ENCODE measurements around the gene LTC4S.
"Not testable (repeated sequence)": the region's sequence is repeated elsewhere in the genome, so short reads cannot be mapped to it uniquely, and the experiment has no call there.

Gene LTC4S

GRCh38 chr5:179827680-179828079 lies 33.9 kb downstream of the LTC4S start:
- no peak for DNase-seq

DNA sequence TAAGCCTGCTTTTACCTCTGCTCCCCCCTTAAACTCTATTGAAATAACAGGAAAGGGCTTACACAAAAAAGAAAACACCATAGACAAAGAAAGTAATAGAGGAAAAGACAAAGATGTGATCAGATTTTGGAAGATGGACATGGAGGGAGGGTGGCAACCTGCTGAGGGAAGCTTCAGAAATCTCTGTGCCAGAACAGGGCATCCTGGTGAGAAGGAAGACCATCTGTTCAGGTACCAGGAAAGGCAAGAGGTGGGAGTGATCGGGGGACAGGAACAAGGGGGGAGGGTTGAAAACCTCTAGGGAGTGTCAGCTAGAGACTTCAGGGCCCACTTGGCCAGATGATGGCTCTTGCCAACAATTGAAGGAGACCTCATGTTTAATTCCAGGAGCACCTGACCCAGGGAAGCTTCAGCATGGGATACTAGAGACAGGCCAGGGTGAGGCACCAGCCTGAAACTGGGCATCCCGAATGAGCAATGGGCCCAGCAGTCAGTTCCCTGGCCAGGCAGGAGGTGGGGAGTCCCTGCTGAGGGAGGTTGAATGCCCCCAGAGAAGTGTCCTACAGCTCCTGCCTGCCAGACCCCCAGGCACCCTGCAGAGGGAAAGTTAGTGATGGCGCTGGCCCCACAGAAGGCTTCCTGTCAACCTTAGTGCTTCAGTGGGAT lies 35.1 kb downstream of the LTC4S start:
- no peak for DNase-seq

GRCh38 chr5:179829732-179830435 lies 36.1 kb downstream of the LTC4S start:
- no peak for DNase-seq

- DNase-seq: no peak
Observed at GRCh38 chr5:179830818-179831468, 37.2 kb downstream of the LTC4S start.

DNA sequence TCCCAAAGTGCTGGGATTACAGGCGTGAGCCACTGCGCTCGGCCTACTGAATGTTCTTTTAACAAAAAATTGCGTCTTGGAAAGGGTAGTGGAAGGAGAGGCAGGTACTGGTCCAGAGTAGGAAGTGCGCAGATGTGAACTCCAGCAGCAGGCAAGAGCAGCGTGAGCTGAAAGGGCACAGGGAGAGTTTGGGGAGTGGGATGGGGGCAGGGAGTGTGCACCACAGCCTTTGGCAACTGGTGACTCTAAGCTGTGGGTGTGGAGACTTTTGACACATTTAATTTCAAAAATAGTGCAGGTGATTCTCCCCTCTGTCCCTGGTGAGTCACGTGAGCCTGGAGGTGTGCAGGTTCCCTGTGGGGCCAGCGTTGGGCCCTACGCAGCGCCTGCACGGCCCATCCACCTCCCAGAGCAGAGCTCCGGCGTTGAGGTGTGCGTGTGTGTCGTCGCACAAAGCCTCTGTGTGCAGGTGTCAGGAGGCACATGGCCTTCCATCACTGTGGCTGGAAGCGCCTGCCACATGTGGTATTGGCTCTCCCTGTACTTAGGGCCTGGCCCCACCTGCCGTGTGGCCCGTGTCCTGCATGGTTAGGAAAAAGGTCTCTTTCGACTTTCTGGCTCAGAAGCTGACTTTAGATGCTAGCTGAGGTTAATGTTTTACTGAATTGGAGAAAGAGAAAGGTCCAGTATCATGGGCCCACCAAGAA lies 38.4 kb downstream of the LTC4S start:
- no peak for DNase-seq

DNA sequence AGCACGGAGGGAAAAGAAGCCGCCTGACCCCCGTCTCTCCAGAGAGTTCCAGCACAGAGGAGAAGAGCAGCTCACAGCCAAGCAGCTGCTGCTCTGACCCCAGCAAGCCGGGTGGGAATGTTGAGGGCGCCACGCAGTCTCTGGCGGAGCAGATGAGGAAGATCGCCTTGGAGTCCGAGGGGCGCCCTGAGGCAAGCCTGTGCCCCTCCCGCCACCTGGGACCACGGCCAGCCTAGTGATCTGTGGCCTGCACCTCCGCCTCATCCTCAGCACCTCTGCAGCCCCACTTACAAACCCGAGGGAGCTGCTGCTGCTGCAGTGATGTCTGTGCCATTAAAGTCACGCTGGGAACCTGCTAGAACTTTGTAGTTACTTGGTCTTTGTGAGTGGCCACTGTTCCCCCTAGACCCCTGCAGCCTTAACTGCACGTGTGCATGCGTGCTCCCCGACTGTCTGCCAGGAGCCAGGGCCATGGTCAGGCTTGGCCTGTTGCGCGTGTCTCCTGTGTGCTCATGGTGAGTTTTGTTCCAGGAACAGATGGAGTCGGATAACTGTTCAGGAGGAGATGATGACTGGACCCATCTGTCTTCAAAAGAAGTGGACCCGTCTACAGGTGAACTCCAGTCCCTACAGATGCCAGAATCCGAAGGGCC lies 39.4 kb downstream of the LTC4S start:
- no peak for DNase-seq

DNA sequence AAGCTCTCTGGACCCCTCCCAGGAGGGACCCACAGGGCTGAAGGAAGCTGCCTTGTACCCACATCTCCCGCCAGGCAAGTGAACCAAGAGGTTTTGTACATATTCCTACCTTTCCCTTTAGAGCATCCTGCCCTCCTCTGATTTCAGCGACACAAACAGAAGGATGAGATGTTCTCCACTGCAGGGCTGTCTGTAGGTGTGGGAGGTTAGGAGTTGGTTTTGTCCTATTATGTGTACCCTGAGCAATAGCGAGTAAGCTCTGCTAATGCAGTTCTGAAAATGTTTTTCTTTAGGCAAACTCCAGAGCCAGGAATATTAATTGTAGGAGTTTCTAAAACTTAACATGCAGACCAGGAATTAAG lies 39.9 kb downstream of the LTC4S start:
- no peak for DNase-seq

- DNase-seq: no peak
Observed at GRCh38 chr5:179834120-179834519, 40.3 kb downstream of the LTC4S start.

GRCh38 chr5:179834871-179835270 lies 41.1 kb downstream of the LTC4S start:
- DNase-seq: not testable (repeated sequence)

DNA sequence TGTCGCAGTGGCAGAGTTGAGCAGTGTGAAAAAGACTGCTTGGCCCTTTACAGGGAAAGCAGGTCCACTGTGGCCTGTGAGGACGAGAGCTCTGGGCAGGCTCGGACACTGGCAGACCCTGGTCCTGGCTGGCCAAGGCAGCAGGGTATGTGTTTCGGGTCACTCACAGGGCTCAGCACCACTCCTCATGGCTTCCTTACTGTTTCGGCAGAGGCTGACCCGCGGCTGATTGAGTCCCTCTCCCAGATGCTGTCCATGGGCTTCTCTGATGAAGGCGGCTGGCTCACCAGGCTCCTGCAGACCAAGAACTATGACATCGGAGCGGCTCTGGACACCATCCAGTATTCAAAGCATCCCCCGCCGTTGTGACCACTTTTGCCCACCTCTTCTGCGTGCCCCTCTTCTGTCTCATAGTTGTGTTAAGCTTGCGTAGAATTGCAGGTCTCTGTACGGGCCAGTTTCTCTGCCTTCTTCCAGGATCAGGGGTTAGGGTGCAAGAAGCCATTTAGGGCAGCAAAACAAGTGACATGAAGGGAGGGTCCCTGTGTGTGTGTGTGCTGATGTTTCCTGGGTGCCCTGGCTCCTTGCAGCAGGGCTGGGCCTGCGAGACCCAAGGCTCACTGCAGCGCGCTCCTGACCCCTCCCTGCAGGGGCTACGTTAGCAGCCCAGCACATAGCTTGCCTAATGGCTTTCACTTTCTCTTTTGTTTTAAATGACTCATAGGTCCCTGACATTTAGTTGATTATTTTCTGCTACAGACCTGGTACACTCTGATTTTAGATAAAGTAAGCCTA lies 42.6 kb downstream of the LTC4S start:
- peak; percentile 55 for DNase-seq

- no peak for DNase-seq
Observed at GRCh38 chr5:179837076-179838011, 43.6 kb downstream of the LTC4S start.

- no peak for DNase-seq
Observed at GRCh38 chr5:179839328-179840256, 45.8 kb downstream of the LTC4S start.

DNA sequence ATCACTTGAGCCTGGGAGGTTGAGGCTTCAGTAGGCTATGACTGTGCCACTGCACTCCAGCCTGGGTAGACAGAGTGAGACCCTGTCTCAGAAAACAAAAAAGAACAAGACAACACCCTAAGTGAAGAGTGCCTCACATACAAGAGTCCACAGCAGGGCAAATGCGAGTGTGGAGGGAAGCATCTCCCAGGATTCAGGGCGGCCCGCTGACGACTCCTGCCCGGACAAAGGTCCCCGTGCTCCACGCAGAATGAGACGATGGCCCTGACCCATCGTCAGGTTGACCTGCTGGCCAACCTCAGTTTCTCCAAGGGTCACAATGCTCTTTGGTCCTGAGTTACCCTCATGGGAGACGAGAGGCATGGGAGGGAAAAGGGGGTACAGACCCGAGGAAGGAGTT lies 46.5 kb downstream of the LTC4S start:
- no peak for DNase-seq

DNA sequence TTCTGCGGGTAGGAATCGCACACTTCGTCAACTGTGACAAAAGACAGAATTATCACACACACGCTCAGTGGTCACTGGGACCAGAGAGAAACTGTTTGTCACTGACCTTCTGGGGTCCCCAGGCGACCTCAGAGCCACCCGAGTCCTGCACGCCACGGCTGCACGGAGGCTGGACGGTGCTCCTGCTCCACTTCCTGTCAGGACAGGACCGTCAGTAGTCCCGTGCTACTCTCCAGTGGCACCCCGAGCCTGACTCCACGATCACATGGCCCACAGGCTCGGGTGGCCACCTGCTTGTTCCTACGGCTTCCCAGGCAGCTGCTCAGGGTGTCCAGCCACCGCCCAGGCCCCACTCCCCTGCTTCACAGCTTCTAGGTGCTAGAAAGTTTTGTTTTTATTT lies 47.0 kb downstream of the LTC4S start:
- DNase-seq: no peak

DNA sequence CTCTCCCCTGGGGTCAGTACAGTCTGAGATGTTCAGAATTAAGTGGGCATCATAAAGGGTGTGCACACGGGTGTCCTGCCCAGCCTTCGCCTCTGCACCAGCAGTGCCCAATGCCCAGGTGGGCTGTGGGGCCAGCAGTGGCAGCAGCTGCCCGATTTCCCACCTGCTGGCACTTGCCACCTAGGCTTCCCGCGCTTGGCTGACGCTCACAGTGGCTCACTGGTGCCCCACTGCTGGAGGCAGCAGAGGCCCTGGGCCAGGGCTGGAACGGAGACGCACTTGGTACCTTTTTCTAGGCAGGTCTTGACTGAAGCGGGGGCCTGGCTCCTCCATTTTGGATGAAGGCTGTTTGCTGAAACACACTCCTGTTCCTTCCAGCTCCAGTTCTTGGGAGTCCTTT lies 47.8 kb downstream of the LTC4S start:
- no peak for DNase-seq
